A549 treated with AZD2906 at 1 μM for 4 hours (cell line): Measurements from ENCODE around the gene GAB1. TPM values are rescaled to one million over a fixed set of nuclear protein-coding genes. Genes with fewer than 3 reads are reported as not detected.

Source experiments
- total RNA-seq: library from RNA; stranded (reverse); fragments of 200-300 nt; extraction: Qiagen RNA extraction; gene quantifications from 5 replicates; pipeline ENCODE4 v1.2.3, GENCODE V29; 2022

Gene GAB1
- 1.8 to 2.9 TPM (median 2.5 TPM) in 5 replicates for total RNA-seq

DNA sequence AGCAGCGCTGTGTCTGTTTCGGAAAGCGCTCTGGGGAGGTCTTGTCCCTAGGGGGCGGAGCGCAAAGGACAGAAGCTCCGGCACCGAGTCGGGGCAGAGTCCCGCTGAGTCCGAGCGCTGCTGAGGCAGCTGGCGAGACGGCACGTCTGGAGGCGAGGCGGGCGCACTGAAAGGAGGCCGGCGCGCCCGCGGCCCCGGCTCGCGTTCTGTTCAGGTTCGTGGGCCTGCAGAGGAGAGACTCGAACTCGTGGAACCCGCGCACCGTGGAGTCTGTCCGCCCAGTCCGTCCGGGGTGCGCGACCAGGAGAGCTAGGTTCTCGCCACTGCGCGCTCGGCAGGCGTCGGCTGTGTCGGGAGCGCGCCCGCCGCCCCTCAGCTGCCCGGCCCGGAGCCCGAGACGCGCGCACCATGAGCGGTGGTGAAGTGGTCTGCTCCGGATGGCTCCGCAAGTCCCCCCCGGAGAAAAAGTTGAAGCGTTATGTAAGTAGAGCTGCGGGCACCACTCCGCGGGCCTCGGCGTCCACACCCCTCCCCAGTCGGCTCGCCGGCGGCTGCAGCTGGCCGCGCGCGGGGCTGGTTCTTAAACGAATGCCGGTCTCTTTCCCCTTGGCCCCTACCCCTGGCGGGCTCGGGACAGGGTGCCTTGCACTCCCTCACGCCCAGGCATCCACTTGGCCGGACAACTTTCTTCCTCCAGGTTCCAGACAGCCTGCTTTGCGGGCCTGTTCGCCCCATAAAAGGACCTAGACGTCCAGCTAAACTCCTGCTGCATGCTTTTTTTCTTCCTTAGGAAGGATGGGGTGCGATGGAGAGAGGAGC is at the start of gene GAB1:
GAB1 (plus strand) TSS at position 96 of the 819 bp plus-strand sequence; CDS start at position 409, 313 bp downstream.

DNA sequence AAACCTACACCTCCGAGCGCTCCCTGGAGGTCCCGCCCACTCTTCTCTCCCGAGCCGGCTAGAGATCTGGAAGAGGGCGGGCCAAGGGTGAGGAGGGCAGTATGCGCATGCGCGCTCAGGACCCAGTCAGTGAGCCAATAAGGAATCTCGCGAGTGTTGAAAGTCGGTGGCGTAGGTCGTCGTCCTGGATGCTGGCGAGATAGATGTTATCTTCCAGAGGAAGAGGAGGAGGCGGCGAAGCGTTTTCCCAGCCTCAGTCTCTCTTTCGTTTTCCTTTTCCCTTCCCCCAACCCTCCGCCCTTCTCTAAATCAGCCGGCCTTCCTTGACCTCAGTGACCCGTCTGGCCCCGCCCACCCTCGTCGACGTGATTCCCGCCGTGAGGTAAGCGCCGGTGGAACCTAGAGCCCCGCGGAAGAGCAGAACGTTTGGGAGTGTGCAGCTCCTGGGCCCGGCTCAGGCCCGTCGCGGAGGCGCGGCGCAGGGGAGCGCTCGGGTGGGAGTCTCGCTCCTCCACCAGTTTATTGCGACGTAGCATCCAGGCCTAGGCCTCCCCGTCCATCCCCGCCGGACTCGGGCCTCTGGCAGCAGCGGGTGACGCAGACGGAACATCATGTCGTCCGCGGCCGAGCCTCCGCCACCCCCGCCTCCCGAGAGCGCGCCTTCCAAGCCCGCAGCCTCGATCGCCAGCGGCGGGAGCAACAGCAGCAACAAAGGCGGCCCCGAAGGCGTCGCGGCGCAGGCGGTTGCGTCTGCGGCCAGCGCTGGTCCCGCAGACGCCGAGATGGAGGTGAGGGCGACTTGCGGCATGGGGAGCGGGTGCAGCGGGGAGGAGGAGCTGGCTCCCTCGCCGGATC is 176.9 kb downstream of the GAB1 start, which contains the start of gene SMARCA5:
SMARCA5 (plus strand) TSS at position 389 of the 855 bp plus-strand sequence; CDS start at position 612, 223 bp downstream.

Other genes with a start within 250 kb of the GAB1 start
- 7.7 to 9.2 TPM (median 8.3 TPM) in 5 replicates for gene USP38, start 152.0 kb upstream of the GAB1 start, total RNA-seq
- gene SMARCA5, start 176.8 kb downstream of the GAB1 start, total RNA-seq = 16.8 to 27.1 TPM (median 19.3 TPM) in 5 replicates